Activated CD4-positive, alpha-beta T cell treated with anti-CD3 and anti-CD28 coated beads, Interleukin-2, amount 10 ng/mL, durations not matched to agents 7 days and 5 days (primary cell): ENCODE measurements around the gene DNAJC7. TPM values are rescaled to one million over a fixed set of nuclear protein-coding genes. Genes with fewer than 3 reads are reported as not detected.

Experiments
- CTCF ChIA-PET: fragments of 350-600 bp; sonication (Branson Sonifier 250); formaldehyde crosslinking; loops from one replicate; lab custom pipeline; 2021; ENCODE audit warnings: antibody characterized with exemption; lab: Charles Lee
- POLR2A ChIA-PET: fragments of 350-600 bp; sonication (Branson Sonifier 250); formaldehyde crosslinking; loops from one replicate; lab custom pipeline; 2021; ENCODE audit warnings: antibody characterized with exemption; lab: Charles Lee
- DNase-seq: peaks from one replicate; pipeline ENCODE4 v3.0.0-alpha.2; 2020
- H3K27ac Mint-ChIP-seq: one replicate; pipeline ENCODE4 v1.8.0; 2021; ENCODE audit warnings: mild to moderate bottlenecking, moderate library complexity, mixed read lengths
- H3K27me3 Mint-ChIP-seq: one replicate; pipeline ENCODE4 v1.8.0; 2021; ENCODE audit warnings: mixed read lengths
- H3K36me3 Mint-ChIP-seq: one replicate; pipeline ENCODE4 v1.8.0; 2021; ENCODE audit warnings: low read depth, mixed read lengths
- H3K4me1 Mint-ChIP-seq: one replicate; pipeline ENCODE4 v1.8.0; 2021; ENCODE audit warnings: mixed read lengths
- H3K4me3 Mint-ChIP-seq: one replicate; pipeline ENCODE4 v1.8.0; 2021; ENCODE audit warnings: mild to moderate bottlenecking, moderate library complexity, mixed read lengths
- H3K9me3 Mint-ChIP-seq: one replicate; pipeline ENCODE4 v1.8.0; 2021; ENCODE audit warnings: mixed read lengths
- total RNA-seq, 2 experiments: library from RNA; stranded (reverse); gene quantifications; one replicate each; pipeline ENCODE4 v1.2.3, GENCODE V29; 2021

DNAJC7 gene, protein sequence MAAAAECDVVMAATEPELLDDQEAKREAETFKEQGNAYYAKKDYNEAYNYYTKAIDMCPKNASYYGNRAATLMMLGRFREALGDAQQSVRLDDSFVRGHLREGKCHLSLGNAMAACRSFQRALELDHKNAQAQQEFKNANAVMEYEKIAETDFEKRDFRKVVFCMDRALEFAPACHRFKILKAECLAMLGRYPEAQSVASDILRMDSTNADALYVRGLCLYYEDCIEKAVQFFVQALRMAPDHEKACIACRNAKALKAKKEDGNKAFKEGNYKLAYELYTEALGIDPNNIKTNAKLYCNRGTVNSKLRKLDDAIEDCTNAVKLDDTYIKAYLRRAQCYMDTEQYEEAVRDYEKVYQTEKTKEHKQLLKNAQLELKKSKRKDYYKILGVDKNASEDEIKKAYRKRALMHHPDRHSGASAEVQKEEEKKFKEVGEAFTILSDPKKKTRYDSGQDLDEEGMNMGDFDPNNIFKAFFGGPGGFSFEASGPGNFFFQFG
- total RNA-seq: 10 to 100 TPM; 93.3 to 94.8 TPM

DNA sequence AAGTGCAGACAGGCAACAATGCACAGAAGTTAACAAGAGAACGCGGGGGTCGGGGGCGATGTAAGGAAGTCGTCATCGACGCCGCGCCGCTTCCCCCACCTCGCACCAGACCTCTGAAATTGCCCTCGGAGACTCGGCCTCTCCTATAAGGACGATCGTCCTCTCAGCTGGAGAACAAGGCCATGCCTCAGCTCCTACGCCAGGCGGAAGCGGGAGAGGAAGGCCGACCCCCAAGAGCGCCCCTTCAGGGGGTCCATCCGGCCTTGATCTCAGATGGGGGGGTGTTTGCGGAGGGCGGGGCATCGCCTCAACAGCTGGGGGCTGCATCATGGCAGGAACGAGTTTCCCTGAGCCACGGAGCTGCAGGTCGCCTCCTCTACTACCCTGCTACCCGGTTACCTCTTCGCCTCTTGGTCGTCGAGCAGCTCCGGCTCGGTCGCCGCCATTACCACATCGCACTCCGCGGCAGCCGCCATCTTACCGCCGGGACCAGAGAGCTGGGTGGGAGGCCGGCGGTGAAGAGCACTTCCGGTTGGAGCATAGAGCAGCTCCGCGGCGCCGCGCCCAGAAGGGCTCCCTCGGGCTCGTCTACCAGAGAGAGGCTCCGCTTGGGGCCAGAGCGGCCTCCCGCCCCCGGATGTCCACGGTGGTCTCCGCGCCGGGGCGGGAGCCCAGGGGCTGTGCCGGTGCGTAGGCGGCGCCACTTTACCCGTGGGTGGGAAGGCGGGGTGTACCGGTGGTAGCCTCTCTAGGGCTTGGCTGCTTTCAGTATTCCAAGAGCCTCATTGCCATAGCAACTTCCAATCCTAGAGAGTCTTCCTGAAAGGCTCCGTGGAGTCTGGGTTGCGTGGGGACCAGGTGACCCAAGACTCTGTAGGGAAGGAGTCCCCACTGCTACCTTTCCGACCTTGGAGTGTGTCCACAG lies at the start of gene DNAJC7:
Gene DNAJC7, minus strand, starts transcription at position 499 of the 925 bp plus-strand sequence. Its CDS starts 23 bp downstream, at position 476.
- no peaks in the 10 kb centered on the region for H3K27me3 Mint-ChIP-seq
- H3K36me3 Mint-ChIP-seq: peaks cover 13% of the 10 kb centered on the region
- peak within 1 kb of the TSS; percentile 100 for H3K27ac Mint-ChIP-seq
- ChIA-PET CTCF (interaction anchor here (0.6 to 7.5 kb wide), 16 partner anchors 11 to 1914 kb away, joined by 3 to 71 read pairs (median 4); partner anchors contain the start of genes DHX58 and GHDC), POLR2A (interaction anchor here (0.6 to 1.1 kb wide), 5 partner anchors 91 to 297 kb away, joined by 3 to 6 read pairs (median 4); partner anchors contain the start of gene DHX58)
- peaks cover 71% of the 10 kb centered on the region for H3K4me1 Mint-ChIP-seq
- DNase-seq: peak; percentile 91
- H3K9me3 Mint-ChIP-seq: peaks cover 5% of the 10 kb centered on the region
- H3K4me3 Mint-ChIP-seq: peak within 1 kb of the TSS; percentile 99

DNA sequence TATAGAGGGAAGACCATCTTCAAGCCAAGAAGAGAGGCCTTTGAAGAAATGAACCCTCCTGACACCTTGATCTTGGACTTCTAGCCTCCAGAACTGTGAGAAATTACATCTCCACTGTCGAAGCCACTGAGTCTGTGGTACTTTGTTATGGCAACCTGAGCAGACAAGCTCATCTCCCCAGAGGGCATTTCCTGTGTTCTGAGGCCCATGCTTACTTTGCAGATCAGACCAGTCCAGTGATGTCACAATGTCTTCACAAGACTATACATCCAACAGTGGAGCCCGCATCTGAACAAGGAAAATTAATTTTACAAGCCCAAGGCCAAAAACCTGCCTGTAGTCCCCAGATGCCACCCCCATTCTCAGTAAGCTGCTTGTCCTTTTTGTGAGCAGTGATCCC lies 48.0 kb upstream of the DNAJC7 start:
- Mint-ChIP-seq H3K4me3 (no peak overlapping the region), H3K27ac (no peak overlapping the region), H3K27me3 (no peaks in the 10 kb centered on the region), H3K36me3 (no peaks in the 10 kb centered on the region), H3K4me1 (peaks cover 31% of the 10 kb centered on the region), H3K9me3 (no peaks in the 10 kb centered on the region)
- CTCF ChIA-PET: interaction anchor here (0.5 to 3.6 kb wide), 16 partner anchors 8 to 298 kb away, joined by 3 to 12 read pairs (median 4); partner anchors contain the start of genes DHX58, KCNH4 and NKIRAS2
- DNase-seq: peak; percentile 34
- POLR2A ChIA-PET: interaction anchor here (0.6 kb wide), 1 partner anchor 213 kb away, joined by 3 read pairs; no protein-coding TSS in a partner anchor

DNA sequence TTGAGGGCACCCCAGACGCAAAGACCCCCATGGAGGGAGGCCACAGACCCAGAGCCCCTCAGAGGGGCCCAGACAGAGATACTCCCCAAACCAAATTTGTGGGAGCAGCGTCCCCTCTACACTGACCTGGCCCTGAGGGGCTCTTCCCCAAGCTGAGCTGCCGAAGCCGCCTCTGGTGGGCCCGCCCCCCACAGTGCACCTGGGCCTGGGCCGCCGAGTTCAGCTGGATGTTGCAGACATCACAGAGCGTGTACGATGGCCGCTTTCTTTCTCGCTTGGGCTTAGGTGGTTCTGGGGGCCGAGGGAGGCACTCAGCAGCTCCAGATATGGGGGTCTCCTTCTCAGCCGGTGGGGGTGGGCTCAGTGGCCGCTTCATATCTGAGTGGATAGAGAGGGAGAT lies 45.4 kb upstream of the DNAJC7 start:
- H3K27me3 Mint-ChIP-seq: no peaks in the 10 kb centered on the region
- H3K27ac Mint-ChIP-seq: no peak overlapping the region
- H3K36me3 Mint-ChIP-seq: no peaks in the 10 kb centered on the region
- H3K9me3 Mint-ChIP-seq: no peaks in the 10 kb centered on the region
- peaks cover 34% of the 10 kb centered on the region for H3K4me1 Mint-ChIP-seq
- no peak for DNase-seq
- POLR2A ChIA-PET: no interaction called here
- CTCF ChIA-PET: interaction anchor here (0.6 to 1.0 kb wide), 2 partner anchors 9 to 65 kb away, joined by 3 to 4 read pairs; no protein-coding TSS in a partner anchor
- no peak overlapping the region for H3K4me3 Mint-ChIP-seq

DNA sequence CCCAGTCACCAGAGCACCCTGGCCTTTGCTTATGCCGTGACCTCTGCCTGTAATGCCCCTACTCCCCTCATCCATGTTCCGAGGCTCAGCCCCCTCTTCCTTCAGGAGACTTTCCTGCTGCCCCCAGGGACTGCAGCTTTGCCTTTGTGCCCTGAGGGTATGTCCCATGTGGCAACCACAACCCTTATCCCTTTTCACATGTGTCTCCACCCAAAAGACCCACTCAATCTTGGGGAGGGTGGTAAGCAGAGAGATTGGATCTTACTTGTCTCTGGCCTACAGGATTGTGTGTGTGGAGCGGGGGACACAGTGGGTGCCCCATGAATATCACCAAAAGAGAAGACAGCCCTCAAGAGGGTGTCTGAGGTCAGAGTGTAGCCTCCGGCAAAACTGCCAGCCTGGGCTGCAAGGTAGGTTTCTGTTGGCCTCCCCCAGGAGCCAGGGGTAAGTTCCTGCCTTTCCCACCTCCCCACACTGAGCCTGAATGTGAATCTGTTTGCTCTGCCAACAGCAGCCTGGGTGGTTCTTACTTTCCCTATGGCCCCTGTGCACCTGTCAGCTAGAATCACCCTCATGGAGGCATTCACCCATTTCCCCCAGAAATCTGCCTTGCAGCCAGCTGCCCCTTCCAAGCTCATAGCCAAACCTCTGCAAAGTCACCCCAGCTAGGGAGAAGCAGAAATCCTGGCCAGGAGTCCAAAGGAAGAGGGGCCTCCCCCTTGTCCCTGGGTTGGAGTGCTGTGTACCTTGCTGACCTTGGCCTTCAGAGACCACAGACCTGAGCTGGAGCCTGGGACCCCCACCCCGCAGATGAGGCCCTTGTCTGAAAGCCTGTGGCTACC lies 44.6 kb upstream of the DNAJC7 start:
- H3K27ac Mint-ChIP-seq: no peak overlapping the region
- POLR2A ChIA-PET: interaction anchor here (0.5 kb wide), 1 partner anchor 155 kb away, joined by 3 read pairs; no protein-coding TSS in a partner anchor
- H3K27me3 Mint-ChIP-seq: no peaks in the 10 kb centered on the region
- no peak for DNase-seq
- no peak overlapping the region for H3K4me3 Mint-ChIP-seq
- CTCF ChIA-PET: interaction anchor here (0.6 to 1.0 kb wide), 3 partner anchors 10 to 66 kb away, joined by 3 to 4 read pairs (median 3); partner anchors contain the start of gene NKIRAS2
- no peaks in the 10 kb centered on the region for H3K9me3 Mint-ChIP-seq
- H3K36me3 Mint-ChIP-seq: no peaks in the 10 kb centered on the region
- peaks cover 34% of the 10 kb centered on the region for H3K4me1 Mint-ChIP-seq

DNA sequence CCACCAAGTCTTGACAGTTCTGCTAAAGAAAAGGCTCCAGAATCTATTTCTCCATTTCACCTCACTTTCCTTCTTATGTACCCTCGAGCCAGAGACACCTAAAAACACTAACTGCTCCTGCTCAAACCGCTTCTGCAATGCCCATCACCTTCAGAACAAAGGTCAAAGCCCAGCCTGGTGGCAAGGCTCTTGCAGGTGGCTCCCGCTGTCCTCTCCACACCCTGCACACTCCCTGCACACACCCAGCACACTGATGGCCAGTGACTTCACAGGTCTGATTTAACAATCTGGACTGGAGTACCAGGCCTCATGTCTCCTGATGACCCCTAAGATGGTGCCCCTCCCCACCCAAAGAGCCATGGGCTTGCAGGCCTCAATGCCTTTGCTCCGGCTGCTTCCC lies 43.0 kb upstream of the DNAJC7 start:
- peaks cover 32% of the 10 kb centered on the region for H3K4me1 Mint-ChIP-seq
- H3K4me3 Mint-ChIP-seq: no peak overlapping the region
- H3K9me3 Mint-ChIP-seq: no peaks in the 10 kb centered on the region
- CTCF ChIA-PET: interaction anchor here (1.0 to 1.2 kb wide), 2 partner anchors 21 to 35 kb away, joined by 3 read pairs; no protein-coding TSS in a partner anchor
- no peaks in the 10 kb centered on the region for H3K36me3 Mint-ChIP-seq
- H3K27ac Mint-ChIP-seq: no peak overlapping the region
- POLR2A ChIA-PET: no interaction called here
- no peak for DNase-seq
- H3K27me3 Mint-ChIP-seq: no peaks in the 10 kb centered on the region

DNA sequence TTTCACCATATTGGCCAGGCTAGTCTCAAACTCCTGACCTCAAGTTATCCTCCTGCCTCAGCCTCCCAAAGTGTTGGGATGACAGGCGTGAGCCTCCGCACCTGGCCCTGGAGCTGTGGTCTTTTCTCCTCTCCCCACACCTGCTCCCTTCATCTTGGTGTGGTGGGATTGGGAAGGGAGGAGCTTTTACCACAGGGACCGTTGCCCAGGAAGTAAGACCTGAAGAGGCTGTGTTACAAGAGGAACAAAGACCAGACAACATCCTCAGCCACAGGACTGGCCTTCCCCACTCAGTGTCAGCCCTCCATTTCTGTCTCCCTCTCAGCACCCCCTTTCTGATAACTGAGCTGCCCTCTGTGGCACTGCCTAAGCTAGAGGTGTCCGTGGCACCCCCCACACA lies 42.6 kb upstream of the DNAJC7 start:
- DNase-seq: no peak

DNA sequence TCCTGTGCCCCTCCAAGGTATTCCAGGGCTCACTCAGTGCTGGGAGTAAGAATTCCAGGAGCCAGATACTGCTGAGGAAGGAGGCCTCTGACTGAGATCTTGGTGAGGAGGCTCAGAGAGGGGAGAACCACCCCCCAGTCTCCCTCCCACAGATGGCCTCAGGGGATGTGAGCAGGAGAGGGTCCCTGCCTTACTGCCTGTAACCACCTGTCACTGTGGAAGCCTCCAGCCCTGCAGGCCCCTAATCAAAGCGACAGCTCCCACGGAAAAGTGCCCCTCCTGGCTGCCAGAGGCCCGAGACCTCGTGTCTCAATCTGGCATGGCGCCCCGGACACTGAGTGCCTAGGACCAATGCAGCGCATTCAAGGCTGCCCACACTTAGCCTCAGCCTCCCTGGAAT lies 40.8 kb upstream of the DNAJC7 start:
- no peaks in the 10 kb centered on the region for H3K36me3 Mint-ChIP-seq
- DNase-seq: no peak
- no peaks in the 10 kb centered on the region for H3K9me3 Mint-ChIP-seq
- POLR2A ChIA-PET: interaction anchor here (0.6 kb wide), 1 partner anchor 23 kb away, joined by 4 read pairs; no protein-coding TSS in a partner anchor
- H3K27me3 Mint-ChIP-seq: peaks cover 17% of the 10 kb centered on the region
- no peak overlapping the region for H3K4me3 Mint-ChIP-seq
- CTCF ChIA-PET: interaction anchor here (0.5 kb wide), 1 partner anchor 158 kb away, joined by 4 read pairs; no protein-coding TSS in a partner anchor
- no peak overlapping the region for H3K27ac Mint-ChIP-seq
- H3K4me1 Mint-ChIP-seq: peaks cover 11% of the 10 kb centered on the region

More for the DNA sequence above, 42.6 kb upstream of the DNAJC7 start:
- Mint-ChIP-seq H3K9me3 (no peaks in the 10 kb centered on the region), H3K27ac (no peak overlapping the region), H3K4me3 (no peak overlapping the region), H3K27me3 (peaks cover 3% of the 10 kb centered on the region), H3K36me3 (no peaks in the 10 kb centered on the region), H3K4me1 (peaks cover 28% of the 10 kb centered on the region)
- ChIA-PET CTCF (interaction anchor here (1.2 to 1.3 kb wide), 2 partner anchors 13 to 34 kb away, joined by 3 to 5 read pairs; no protein-coding TSS in a partner anchor), POLR2A (no interaction called here)

DNA sequence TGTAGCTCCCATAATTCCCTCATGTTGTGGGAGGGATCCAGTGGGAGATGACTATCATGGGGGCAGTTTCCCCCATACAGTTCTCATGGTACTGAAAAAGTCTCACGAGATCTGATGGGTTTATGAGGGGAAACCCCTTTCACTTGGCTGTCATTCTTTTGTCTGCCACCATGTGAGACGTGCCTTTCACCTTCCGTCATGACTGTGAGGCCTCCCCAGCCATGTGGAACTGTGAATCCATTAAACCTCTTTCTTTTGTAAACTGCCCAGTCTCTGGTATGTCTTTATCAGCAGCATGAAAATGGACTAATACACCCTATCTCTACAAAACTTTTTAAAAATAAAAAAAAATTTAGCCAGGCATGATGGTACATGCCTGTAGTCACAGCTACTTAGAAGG lies 39.4 kb upstream of the DNAJC7 start:
- Mint-ChIP-seq H3K9me3 (no peaks in the 10 kb centered on the region), H3K27ac (no peak overlapping the region), H3K36me3 (no peaks in the 10 kb centered on the region), H3K4me1 (peaks cover 5% of the 10 kb centered on the region), H3K4me3 (no peak overlapping the region), H3K27me3 (peaks cover 29% of the 10 kb centered on the region)
- no peak for DNase-seq
- CTCF ChIA-PET: interaction anchor here (0.8 to 1.6 kb wide), 6 partner anchors 9 to 253 kb away, joined by 3 to 4 read pairs (median 3); partner anchors contain the start of gene ACLY
- POLR2A ChIA-PET: no interaction called here

DNA sequence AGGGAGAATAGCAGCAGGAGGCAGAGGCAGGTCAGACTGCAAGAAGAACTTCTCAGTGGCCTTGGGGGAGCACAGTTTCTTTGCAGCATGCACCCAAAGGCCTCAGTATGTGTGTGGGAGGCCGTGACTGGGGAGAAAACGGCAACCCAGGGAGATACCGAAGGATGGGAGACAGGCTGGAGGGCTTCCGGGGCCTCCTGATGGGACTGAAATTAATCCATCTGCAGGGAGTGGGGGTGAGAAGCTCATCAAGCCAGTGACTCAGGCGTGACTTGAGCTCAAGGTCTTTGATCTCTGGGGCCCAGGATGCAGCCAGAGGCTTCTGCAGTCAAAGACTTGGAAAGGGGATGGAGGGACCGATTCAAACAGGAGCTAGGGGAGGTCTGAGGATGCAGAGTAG lies 38.3 kb upstream of the DNAJC7 start:
- no peaks in the 10 kb centered on the region for H3K9me3 Mint-ChIP-seq
- POLR2A ChIA-PET: interaction anchor here (0.6 kb wide), 1 partner anchor 30 kb away, joined by 6 read pairs; no protein-coding TSS in a partner anchor

DNA sequence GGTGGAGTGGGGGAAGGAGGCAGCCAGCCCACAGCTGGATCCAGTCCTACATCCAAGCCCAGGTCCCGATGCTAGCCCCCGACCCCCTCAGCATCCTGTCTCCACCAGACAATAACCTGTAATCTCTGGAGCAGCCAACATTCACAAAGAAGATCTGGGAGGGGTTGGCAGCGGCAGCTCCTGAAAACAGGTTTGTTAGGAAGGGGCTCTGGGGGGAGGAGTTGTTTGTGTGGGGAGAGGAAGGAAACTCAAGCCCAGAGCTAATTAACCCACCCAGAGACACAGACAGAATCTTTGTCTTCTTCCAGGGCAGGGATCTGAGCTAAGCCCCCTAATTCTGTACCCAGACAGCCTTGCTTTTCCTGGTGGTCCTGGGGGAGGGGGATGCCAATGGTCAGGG lies 37.8 kb upstream of the DNAJC7 start:
- H3K27ac Mint-ChIP-seq: no peak overlapping the region
- H3K9me3 Mint-ChIP-seq: no peaks in the 10 kb centered on the region
- peaks cover 39% of the 10 kb centered on the region for H3K27me3 Mint-ChIP-seq
- ChIA-PET CTCF (interaction anchor here (0.6 to 1.6 kb wide), 6 partner anchors 11 to 126 kb away, joined by 3 to 7 read pairs (median 4); no protein-coding TSS in a partner anchor), POLR2A (no interaction called here)
- H3K4me3 Mint-ChIP-seq: no peak overlapping the region
- no peaks in the 10 kb centered on the region for H3K36me3 Mint-ChIP-seq
- DNase-seq: no peak
- H3K4me1 Mint-ChIP-seq: peaks cover 7% of the 10 kb centered on the region

More for the DNA sequence above, 38.3 kb upstream of the DNAJC7 start:
- H3K4me1 Mint-ChIP-seq: peaks cover 11% of the 10 kb centered on the region
- no peaks in the 10 kb centered on the region for H3K36me3 Mint-ChIP-seq
- peaks cover 39% of the 10 kb centered on the region for H3K27me3 Mint-ChIP-seq
- H3K27ac Mint-ChIP-seq: no peak overlapping the region
- CTCF ChIA-PET: interaction anchor here (0.6 to 1.6 kb wide), 5 partner anchors 10 to 126 kb away, joined by 3 to 4 read pairs (median 3); no protein-coding TSS in a partner anchor
- DNase-seq: no peak
- no peak overlapping the region for H3K4me3 Mint-ChIP-seq
